Psoas muscle (tissue), 8 donors: ENCODE measurements around the gene NUP205. TPM values are rescaled to one million over a fixed set of nuclear protein-coding genes. Genes with fewer than 3 reads are reported as not detected.
A peak's percentile ranks its signal among the peaks of the same experiment; 100 is the strongest.

Experiments
- ATAC-seq, 4 donors: fragments of 200-7000 bp; cut with Tn5 transposase; one replicate each; pipeline ENCODE4 v1.9.1; 2020; ENCODE audit warnings: moderate library complexity in 3 of 4, mild to moderate bottlenecking in 2 of 4
- DNase-seq, 2 donors: peaks; one replicate each; pipeline ENCODE4 v3.0.0-alpha.2; 2020
- H3K27ac ChIP-seq: fragments of 200-600 bp; one replicate; pipeline ENCODE4 v1.8.0; 2022
- H3K27me3 ChIP-seq, 3 donors: fragments of 200-600 bp in 1 of 3; one replicate each; pipeline versions ENCODE4 v1.6.1 to v1.8.0; 2013 to 2022; ENCODE audit warnings: low read length in 2 of 3, mild to moderate bottlenecking in 2 of 3, moderate library complexity in 1 of 3; ENCODE audit not compliant: insufficient read depth in 3 of 3
- H3K36me3 ChIP-seq, 2 donors: fragments of 200-600 bp in 1 of 2; one replicate each; pipeline versions ENCODE4 v1.6.1 to v1.8.0; 2013 to 2022; ENCODE audit warnings: low read depth in 1 of 2, mild to moderate bottlenecking in 1 of 2, moderate library complexity in 1 of 2; ENCODE audit not compliant: insufficient read depth in 1 of 2
- H3K4me1 ChIP-seq: fragments of 200-600 bp; one replicate; pipeline ENCODE4 v1.8.0; 2022
- H3K4me3 ChIP-seq: fragments of 200-600 bp; one replicate; pipeline ENCODE4 v1.8.0; 2022; ENCODE audit warnings: mild to moderate bottlenecking
- H3K9me3 ChIP-seq: fragments of 200-600 bp; one replicate; pipeline ENCODE4 v1.8.0; 2022
- WGBS, 3 donors: extraction: QIAGEN DNeasy Blood & Tissue Kit; methylation state at CpG; one replicate each; pipeline versions ENCODE4 v1.1.6 to v1.1.7; 2013; 5-methylcytosine and 5-hydroxymethylcytosine counted together
- intact Hi-C, 2 donors: fragments of 100-400 bp; cut with DNase I; formaldehyde crosslinking; loops; one replicate each; pipeline versions ENCODE4 v1.11.0 to v1.14.2; 2022
- polyA plus RNA-seq, 3 donors: library from polyadenylated mRNA; stranded (reverse); fragments of 200-250 nt; gene quantifications; one replicate each; pipeline ENCODE4 v1.2.3, GENCODE V29; 2013
- total RNA-seq, 4 donors: library from RNA; stranded (reverse); fragmentation: NEBNext Ultra II Directional in 2 of 4; extraction: Animal tissue kit (Norgen Biotek cat#: 25700) in 2 of 4; gene quantifications; one replicate each; pipeline versions ENCODE4 v1.2.1 to v1.2.4, GENCODE V29; 2021 to 2023
- TF ChIP-seq, protein P1 (sequence below): fragments of 200-600 bp; IDR thresholded peaks from one replicate; pipeline ENCODE4 v1.8.0; 2022; ENCODE audit warnings: antibody characterized with exemption
- donor health status: healthy with polysubstance abuse.
- donor health status: DM: no; HTN: no; CAD: no; lungs with moderate emphysema.
- donor health status: Bipolar disorder and iron deficiency.
- donor health status: healthy.
- donor health status: DM: yes; HTN: yes; CAD: no.
- donor health status: DM: no; HTN: no; CAD: no.
- donor health status: DM: no; HTN: no; CAD: no.
- donor health status: DM: yes; HTN: yes; CAD: no.

NUP205 gene
- total and polyA plus RNA-seq, 7 donors: 15.7 to 22.7 (median 19.5) TPM

GRCh38 chr7:135659159-135659846, 101.6 kb downstream of the NUP205 start:
- ATAC-seq (no peak), DNase-seq (no peak)
- intact Hi-C loops: no loop called here
- TF ChIP-seq, protein P1, sequence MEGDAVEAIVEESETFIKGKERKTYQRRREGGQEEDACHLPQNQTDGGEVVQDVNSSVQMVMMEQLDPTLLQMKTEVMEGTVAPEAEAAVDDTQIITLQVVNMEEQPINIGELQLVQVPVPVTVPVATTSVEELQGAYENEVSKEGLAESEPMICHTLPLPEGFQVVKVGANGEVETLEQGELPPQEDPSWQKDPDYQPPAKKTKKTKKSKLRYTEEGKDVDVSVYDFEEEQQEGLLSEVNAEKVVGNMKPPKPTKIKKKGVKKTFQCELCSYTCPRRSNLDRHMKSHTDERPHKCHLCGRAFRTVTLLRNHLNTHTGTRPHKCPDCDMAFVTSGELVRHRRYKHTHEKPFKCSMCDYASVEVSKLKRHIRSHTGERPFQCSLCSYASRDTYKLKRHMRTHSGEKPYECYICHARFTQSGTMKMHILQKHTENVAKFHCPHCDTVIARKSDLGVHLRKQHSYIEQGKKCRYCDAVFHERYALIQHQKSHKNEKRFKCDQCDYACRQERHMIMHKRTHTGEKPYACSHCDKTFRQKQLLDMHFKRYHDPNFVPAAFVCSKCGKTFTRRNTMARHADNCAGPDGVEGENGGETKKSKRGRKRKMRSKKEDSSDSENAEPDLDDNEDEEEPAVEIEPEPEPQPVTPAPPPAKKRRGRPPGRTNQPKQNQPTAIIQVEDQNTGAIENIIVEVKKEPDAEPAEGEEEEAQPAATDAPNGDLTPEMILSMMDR: no peak
- Histone ChIP-seq H3K27ac (no peak overlapping the region), H3K9me3 (no peaks in the 10 kb centered on the region), H3K27me3 (no peaks in the 10 kb centered on the region), H3K36me3 (no peaks in the 10 kb centered on the region), H3K4me3 (no peak overlapping the region), H3K4me1 (peaks cover 11% of the 10 kb centered on the region)
- 77 to 85% (median 81%) methylated on average over 9 of the region's 9 CpGs for WGBS, 3 donors

DNA sequence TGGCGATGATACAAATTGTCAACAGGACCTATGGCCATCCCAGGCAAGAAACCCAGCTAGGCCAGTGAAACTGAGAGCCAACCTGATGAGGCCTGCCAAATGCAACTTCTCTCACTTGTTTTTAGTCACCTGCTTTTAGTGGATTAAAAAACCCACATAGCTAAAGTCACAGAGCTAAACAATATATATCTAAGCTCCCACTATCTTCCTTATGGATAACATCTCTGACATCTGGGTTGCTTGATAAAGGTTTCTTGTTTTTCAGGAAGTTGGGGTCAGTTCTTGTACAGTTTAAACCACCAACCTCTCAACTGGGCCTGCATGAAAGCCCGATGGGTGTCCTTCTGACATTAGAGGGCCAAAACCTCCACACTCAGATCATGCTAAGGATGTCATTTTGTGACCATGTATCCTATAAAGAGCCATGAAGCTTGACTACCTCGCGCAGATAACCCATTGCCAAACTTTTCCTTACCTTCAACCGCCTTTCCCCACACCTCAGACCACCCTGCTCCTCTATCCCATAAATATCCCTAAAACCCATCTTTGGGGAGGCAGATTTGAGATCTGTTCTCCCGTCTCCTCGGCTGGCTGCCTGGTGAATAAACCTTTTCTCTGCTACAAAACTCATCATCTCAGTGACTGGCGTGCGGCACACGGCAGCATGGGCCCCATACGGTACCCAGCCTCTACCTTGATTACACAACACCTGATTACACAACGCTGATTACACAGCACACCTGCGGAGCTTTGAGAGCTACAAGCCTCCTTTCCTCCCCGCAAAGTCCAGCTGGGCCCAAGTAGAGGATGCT, 103.8 kb downstream of the NUP205 start:
- peak overlapping the region; percentile 100 for H3K4me3 ChIP-seq
- TF ChIP-seq, protein P1: no peak
- no peaks in the 10 kb centered on the region for H3K9me3 ChIP-seq
- DNase-seq: no peak
- WGBS, 3 donors: 74 to 76% (median 74%) methylated on average over 14 of the region's 14 CpGs
- H3K36me3 ChIP-seq: no peaks in the 10 kb centered on the region
- no peaks in the 10 kb centered on the region for H3K27me3 ChIP-seq
- peak overlapping the region; percentile 98 for H3K27ac ChIP-seq
- ATAC-seq: peak; percentile 1 to 22 (median 12)
- peaks cover 27% of the 10 kb centered on the region for H3K4me1 ChIP-seq
- intact Hi-C loops: loop anchor here (5.0 to 10.0 kb wide), 3 partner anchors 141 to 316 kb away; partner anchors contain the start of gene MTPN (in 2 of the 2)

GRCh38 chr7:135662123-135662372, 104.3 kb downstream of the NUP205 start:
- Histone ChIP-seq H3K4me1 (peaks cover 32% of the 10 kb centered on the region), H3K27me3 (no peaks in the 10 kb centered on the region), H3K27ac (peak overlapping the region; percentile 98), H3K9me3 (no peaks in the 10 kb centered on the region), H3K36me3 (no peaks in the 10 kb centered on the region), H3K4me3 (peak overlapping the region; percentile 100)
- intact Hi-C loops: loop anchor here (5.0 to 10.0 kb wide), 3 partner anchors 140 to 315 kb away; partner anchors contain the start of gene MTPN (in 2 of the 2)
- 6 to 8% (median 7%) methylated on average over 17 of the region's 17 CpGs for WGBS, 3 donors
- TF ChIP-seq, protein P1: peak; percentile 77
- DNase-seq (no peak), ATAC-seq (no peak)

DNA sequence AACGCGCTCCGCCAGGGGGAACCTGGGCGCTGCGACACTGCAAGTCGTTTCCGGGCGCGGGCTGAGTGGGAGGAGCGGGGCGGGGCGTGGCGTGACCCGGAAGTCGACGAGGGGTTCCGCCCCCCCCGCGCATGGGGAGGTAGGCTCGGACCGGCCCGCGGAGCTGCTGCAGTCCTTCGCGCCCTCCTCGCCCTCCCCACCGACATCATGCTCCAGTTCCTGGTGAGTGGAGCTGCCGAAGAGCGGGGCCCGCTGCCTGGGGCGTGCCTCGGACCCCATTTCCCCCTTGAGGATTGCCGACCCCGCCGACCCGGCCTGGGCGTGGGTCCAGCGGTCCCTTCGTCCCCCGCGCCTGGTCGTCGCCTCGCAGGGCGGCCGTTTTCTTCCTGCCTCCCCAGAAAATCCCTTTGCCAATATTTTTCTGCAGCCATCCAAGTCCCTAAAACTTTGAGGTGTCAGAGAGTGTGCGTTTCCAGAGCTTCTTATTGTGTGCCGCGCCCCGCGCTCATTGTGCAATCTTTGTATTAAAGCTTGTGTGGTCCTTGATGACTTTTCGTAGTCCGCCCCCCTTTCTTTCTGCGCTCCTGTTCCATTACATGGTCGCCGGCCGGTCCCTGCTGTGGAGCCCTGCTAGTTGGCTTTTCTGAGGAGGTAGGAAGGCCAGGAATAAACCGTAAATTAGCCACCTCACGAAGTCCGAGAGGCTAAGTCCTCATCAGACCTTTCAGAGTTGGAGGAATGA, 104.8 kb downstream of the NUP205 start, which contains the start of gene STMP1:
TSS of gene STMP1 (plus strand) at position 142 of the 742 bp plus-strand sequence.
- intact Hi-C loops: loop anchor here (5.0 to 10.0 kb wide), 3 partner anchors 140 to 315 kb away; partner anchors contain the start of gene MTPN (in 2 of the 2)
- no peaks in the 10 kb centered on the region for H3K36me3 ChIP-seq
- ATAC-seq: peak; percentile 99
- peak within 1 kb of the TSS; percentile 98 for H3K27ac ChIP-seq
- no peaks in the 10 kb centered on the region for H3K9me3 ChIP-seq
- H3K4me3 ChIP-seq: peak within 1 kb of the TSS; percentile 100
- peaks cover 36% of the 10 kb centered on the region for H3K4me1 ChIP-seq
- TF ChIP-seq, protein P1: no peak
- H3K27me3 ChIP-seq: no peaks in the 10 kb centered on the region
- peak; percentile 97 to 98 for DNase-seq
- WGBS, 3 donors: 0% methylated on average over 35 to 60 of the region's 60 CpGs
